ENCODE measurements around the gene RELCH. TPM values are rescaled to one million over a fixed set of nuclear protein-coding genes. Genes with fewer than 3 reads are reported as not detected.
A peak's percentile ranks its signal among the peaks of the same experiment; 100 is the strongest.

Gene RELCH, protein sequence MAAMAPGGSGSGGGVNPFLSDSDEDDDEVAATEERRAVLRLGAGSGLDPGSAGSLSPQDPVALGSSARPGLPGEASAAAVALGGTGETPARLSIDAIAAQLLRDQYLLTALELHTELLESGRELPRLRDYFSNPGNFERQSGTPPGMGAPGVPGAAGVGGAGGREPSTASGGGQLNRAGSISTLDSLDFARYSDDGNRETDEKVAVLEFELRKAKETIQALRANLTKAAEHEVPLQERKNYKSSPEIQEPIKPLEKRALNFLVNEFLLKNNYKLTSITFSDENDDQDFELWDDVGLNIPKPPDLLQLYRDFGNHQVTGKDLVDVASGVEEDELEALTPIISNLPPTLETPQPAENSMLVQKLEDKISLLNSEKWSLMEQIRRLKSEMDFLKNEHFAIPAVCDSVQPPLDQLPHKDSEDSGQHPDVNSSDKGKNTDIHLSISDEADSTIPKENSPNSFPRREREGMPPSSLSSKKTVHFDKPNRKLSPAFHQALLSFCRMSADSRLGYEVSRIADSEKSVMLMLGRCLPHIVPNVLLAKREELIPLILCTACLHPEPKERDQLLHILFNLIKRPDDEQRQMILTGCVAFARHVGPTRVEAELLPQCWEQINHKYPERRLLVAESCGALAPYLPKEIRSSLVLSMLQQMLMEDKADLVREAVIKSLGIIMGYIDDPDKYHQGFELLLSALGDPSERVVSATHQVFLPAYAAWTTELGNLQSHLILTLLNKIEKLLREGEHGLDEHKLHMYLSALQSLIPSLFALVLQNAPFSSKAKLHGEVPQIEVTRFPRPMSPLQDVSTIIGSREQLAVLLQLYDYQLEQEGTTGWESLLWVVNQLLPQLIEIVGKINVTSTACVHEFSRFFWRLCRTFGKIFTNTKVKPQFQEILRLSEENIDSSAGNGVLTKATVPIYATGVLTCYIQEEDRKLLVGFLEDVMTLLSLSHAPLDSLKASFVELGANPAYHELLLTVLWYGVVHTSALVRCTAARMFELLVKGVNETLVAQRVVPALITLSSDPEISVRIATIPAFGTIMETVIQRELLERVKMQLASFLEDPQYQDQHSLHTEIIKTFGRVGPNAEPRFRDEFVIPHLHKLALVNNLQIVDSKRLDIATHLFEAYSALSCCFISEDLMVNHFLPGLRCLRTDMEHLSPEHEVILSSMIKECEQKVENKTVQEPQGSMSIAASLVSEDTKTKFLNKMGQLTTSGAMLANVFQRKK
- 10 to 100 TPM; 11.1 to 16.7 TPM for total RNA-seq

DNA sequence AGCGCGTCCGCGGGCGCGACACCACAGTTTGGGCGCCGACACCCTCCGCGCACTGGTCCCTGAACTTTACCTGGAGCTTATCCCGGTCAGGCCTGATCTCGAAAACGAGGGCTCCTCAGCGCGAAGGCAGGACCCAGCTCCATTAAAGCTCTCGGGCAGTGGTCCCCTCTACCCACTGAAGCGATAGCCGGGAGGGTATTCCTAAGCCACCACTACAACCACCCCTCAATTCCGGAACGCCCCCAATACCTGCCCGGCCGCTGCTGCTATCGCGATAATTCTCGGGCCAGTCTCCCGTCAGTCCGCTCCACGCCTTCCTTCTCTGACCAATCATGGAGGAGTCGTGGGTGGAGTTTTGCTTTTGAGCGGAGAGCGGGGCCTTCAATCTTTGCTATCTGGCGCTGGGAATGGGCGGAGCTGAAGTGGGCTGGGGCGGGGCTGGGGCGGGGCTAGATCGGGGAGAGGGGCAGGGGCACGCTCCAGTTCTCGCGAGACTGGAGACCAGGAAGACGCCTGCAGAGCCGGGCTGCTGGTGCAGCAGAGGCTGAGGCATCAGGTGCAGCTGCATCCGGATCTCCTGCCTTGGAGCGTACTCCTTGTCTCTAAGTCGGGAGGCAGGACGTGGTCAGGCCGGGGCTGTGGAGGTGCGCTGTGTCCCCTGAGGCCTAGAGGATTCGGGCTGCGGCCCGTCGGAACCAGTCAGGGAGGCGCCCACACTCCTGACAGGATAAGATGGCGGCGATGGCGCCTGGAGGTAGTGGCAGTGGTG lies at the start of gene RELCH, which contains the start of gene PIGN:
Gene RELCH (plus strand): TSS at position 482 of the 769 bp plus-strand sequence. CDS start 251 bp downstream, at position 733.
Gene PIGN (minus strand): TSS at position 283 of the 769 bp plus-strand sequence. CDS start 25,703 bp downstream, outside the sequence.
- Histone ChIP-seq H3K36me3 (no peaks in the 10 kb centered on the region), H3K27me3 (no peaks in the 10 kb centered on the region), H3K9me3 (no peaks in the 10 kb centered on the region), H3K27ac (peak within 1 kb of the TSS; percentile 71 to 73), H3K4me1 (peaks cover 0 to 44% of the 10 kb centered on the region in 2 donors), H3K4me3 (peak within 1 kb of the TSS; percentile 81 to 90)
- peak; percentile 97 for DNase-seq (ENCODE audit: low spot score)
- no peak for TF ChIP-seq CTCF (IDR thresholded peaks at IDR 0.05)

GRCh38 chr18:62138461-62139235 lies 48.4 kb upstream of the RELCH start:
- Histone ChIP-seq H3K27ac (no peak overlapping the region), H3K9me3 (no peaks in the 10 kb centered on the region), H3K4me3 (no peak overlapping the region), H3K36me3 (peaks cover 13% of the 10 kb centered on the region), H3K4me1 (no peaks in the 10 kb centered on the region), H3K27me3 (no peaks in the 10 kb centered on the region)
- no peak for DNase-seq (ENCODE audit: low spot score)
- TF ChIP-seq CTCF (IDR thresholded peaks at IDR 0.05): no peak

- no peaks in the 10 kb centered on the region for H3K9me3 ChIP-seq
- H3K4me3 ChIP-seq: no peak overlapping the region
- TF ChIP-seq CTCF (IDR thresholded peaks at IDR 0.05): no peak
- DNase-seq (ENCODE audit: low spot score): no peak
- H3K27me3 ChIP-seq: no peaks in the 10 kb centered on the region
- peaks cover 13% of the 10 kb centered on the region for H3K36me3 ChIP-seq
- H3K27ac ChIP-seq: no peak overlapping the region
- H3K4me1 ChIP-seq: no peaks in the 10 kb centered on the region
Measured at GRCh38 chr18:62140259-62140658, 46.8 kb upstream of the RELCH start.

DNA sequence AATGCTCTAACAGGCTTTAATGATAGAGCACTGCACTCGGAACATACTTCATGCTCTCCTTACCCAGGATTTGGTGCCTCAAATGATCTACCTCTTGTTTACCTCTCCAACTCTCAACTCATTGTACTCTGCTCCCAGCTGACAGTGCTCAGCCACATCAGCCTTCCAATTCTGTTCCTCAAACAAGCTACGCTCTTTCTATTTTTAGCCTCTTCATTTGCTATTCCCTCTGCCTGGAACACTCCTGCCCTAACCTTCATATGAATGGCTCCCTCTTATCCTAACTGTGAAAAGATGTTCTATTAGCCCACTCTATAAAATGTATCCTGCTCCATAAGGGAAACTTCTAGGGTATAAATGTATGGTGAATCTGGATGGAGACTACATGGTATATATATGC lies 42.7 kb upstream of the RELCH start:
- DNase-seq (ENCODE audit: low spot score): no peak
- Histone ChIP-seq H3K4me1 (no peaks in the 10 kb centered on the region), H3K9me3 (no peaks in the 10 kb centered on the region), H3K27ac (no peak overlapping the region), H3K4me3 (no peak overlapping the region), H3K36me3 (no peaks in the 10 kb centered on the region), H3K27me3 (no peaks in the 10 kb centered on the region)
- no peak for TF ChIP-seq CTCF (IDR thresholded peaks at IDR 0.05)

Data from right atrium auricular region (tissue), 2 donors.